HCT116 (cell line): ENCODE data around the gene WDR45. TPM values are rescaled to one million over a fixed set of nuclear protein-coding genes. Genes with fewer than 3 reads are reported as not detected.

Source experiments
- ATAC-seq: fragments of 200-7000 bp; cut with Tn5 transposase; 2 replicates; pipeline ENCODE4 v1.9.1; 2020; ENCODE audit warnings: mild to moderate bottlenecking, moderate library complexity
- BruUV-seq: library from RNA; stranded (reverse); fragments of 400-500 nt; replicated peaks from 2 replicates; lab custom pipeline; 2021; lab: Mats Ljungman, UMichigan
- CTCF ChIA-PET: fragments of 300-600 bp; sonication (Branson Sonifier 250); formaldehyde crosslinking; loops from one replicate; lab custom pipeline; 2021; ENCODE audit warnings: antibody characterized with exemption; lab: Charles Lee
- POLR2A ChIA-PET: fragments of 300-600, 350-600 bp; sonication (Branson Sonifier 250); formaldehyde crosslinking; loops from one replicate; lab custom pipeline; 2021; ENCODE audit warnings: antibody characterized with exemption; lab: Charles Lee
- RAD21 ChIA-PET, 2 experiments: fragments of 300-600 bp; sonication (Branson Sonifier 250); formaldehyde crosslinking; loops; one replicate each; lab custom pipeline; 2023; ENCODE audit warnings: low total read pairs in 2 of 2; ENCODE audit not compliant: uncharacterized antibody in 2 of 2, unreplicated experiment in 2 of 2, low non-redundant PET in 1 of 2; lab: Charles Lee
- DNase-seq: peaks from one replicate; pipeline ENCODE4 v3.0.0-alpha.2; 2010; ENCODE audit warnings: low read depth, low spot score
- H2AFZ ChIP-seq: fragments of 200-600 bp; shearing (Covaris generic), sonication (generic); 2 replicates; pipeline ENCODE4 v1.6.1; 2017; ENCODE audit warnings: low read depth, mixed run types, mixed read lengths, antibody characterized with exemption, low read length; ENCODE audit not compliant: poor library complexity, severe bottlenecking
- H3K27ac ChIP-seq: 2 replicates; pipeline ENCODE4 v1.5.1; 2012; ENCODE audit warnings: low read depth, low read length
- H3K27me3 ChIP-seq: fragments of 200-600 bp; sonication (generic); 2 replicates; pipeline ENCODE4 v1.6.1; 2016; ENCODE audit warnings: mixed run types, low read length, mixed read lengths; ENCODE audit not compliant: insufficient read depth
- H3K36me3 ChIP-seq, 2 experiments: fragments of 200-500 bp in 1 of 2; fragments of 200-600 bp in 1 of 2; sonication (Bioruptor generic) in 1 of 2; sonication (generic) in 1 of 2; 2 replicates each; pipeline versions ENCODE4 v1.5.1 to v1.6.1; 2014 to 2016; ENCODE audit warnings: low read length in 2 of 2, inconsistent platforms in 1 of 2, mixed read lengths in 1 of 2, mixed run types in 1 of 2; ENCODE audit not compliant: insufficient read depth in 2 of 2, control insufficient read depth in 1 of 2
- H3K4me1 ChIP-seq, 2 experiments: fragments of 200-600 bp in 1 of 2; sonication (generic) in 1 of 2; 2 replicates each; pipeline versions ENCODE4 v1.5.1 to v1.6.1; 2012 to 2017; ENCODE audit warnings: low read length in 2 of 2, inconsistent platforms in 1 of 2, mild to moderate bottlenecking in 1 of 2, mixed read lengths in 1 of 2, mixed run types in 1 of 2, moderate library complexity in 1 of 2; ENCODE audit not compliant: insufficient read depth in 2 of 2, control insufficient read depth in 1 of 2
- H3K4me2 ChIP-seq: fragments of 200-600 bp; sonication (generic); 2 replicates; pipeline ENCODE4 v1.6.1; 2017; ENCODE audit warnings: mixed run types, low read length, mixed read lengths
- H3K4me3 ChIP-seq, 2 experiments: fragments of 200-600 bp in 1 of 2; sonication (generic) in 1 of 2; replicated peaks in 1 of 2; 2 replicates each; pipeline ENCODE4 v1.5.1; 2011 to 2016; ENCODE audit warnings: low read length in 2 of 2, control low read depth in 1 of 2, low read depth in 1 of 2, mild to moderate bottlenecking in 1 of 2, mixed read lengths in 1 of 2, mixed run types in 1 of 2
- H3K79me2 ChIP-seq: fragments of 200-600 bp; sonication (generic); 2 replicates; pipeline ENCODE4 v1.6.1; 2017; ENCODE audit warnings: mild to moderate bottlenecking, mixed run types, low read length, moderate library complexity, mixed read lengths; ENCODE audit not compliant: insufficient read depth
- H3K9ac ChIP-seq: fragments of 200-600 bp; sonication (generic); 2 replicates; pipeline ENCODE4 v1.6.1; 2016; ENCODE audit warnings: low read length, mixed read lengths
- H3K9me2 ChIP-seq: fragments of 200-600 bp; sonication (generic), shearing (Covaris generic); 2 replicates; pipeline ENCODE4 v1.6.1; 2017; ENCODE audit warnings: mixed run types, mild to moderate bottlenecking, moderate library complexity; ENCODE audit not compliant: insufficient read depth
- H3K9me3 ChIP-seq, 2 experiments: fragments of 200-500 bp in 1 of 2; fragments of 200-600 bp in 1 of 2; sonication (Bioruptor generic) in 1 of 2; sonication (generic) in 1 of 2; 2 replicates each; pipeline ENCODE4 v1.6.1; 2014 to 2017; ENCODE audit warnings: low read length in 2 of 2, mixed read lengths in 2 of 2, inconsistent platforms in 1 of 2, low read depth in 1 of 2, mild to moderate bottlenecking in 1 of 2, mixed run types in 1 of 2, moderate library complexity in 1 of 2; ENCODE audit not compliant: control insufficient read depth in 1 of 2, insufficient read depth in 1 of 2
- H4K20me1 ChIP-seq: fragments of 200-600 bp; sonication (generic), shearing (Covaris generic); 2 replicates; pipeline ENCODE4 v1.6.1; 2017; ENCODE audit warnings: mixed run types, mild to moderate bottlenecking, moderate library complexity; ENCODE audit not compliant: insufficient read depth
- ATF3 ChIP-seq: IDR thresholded peaks from 2 replicates; pipeline ENCODE4 v1.6.1; 2012
- EGR1 ChIP-seq: IDR thresholded peaks from 2 replicates; pipeline ENCODE4 v1.6.1; 2012; ENCODE audit warnings: low read depth
- ELF1 ChIP-seq: IDR thresholded peaks from 2 replicates; pipeline ENCODE4 v1.6.1; 2012; ENCODE audit warnings: low read depth, borderline replicate concordance
- FOSL1 ChIP-seq: IDR thresholded peaks from 2 replicates; pipeline ENCODE4 v1.6.1; 2012; ENCODE audit warnings: low read depth
- MAX ChIP-seq: IDR thresholded peaks from 2 replicates; pipeline ENCODE4 v1.6.1; 2012
- POLR2A ChIP-seq: IDR thresholded peaks from 2 replicates; pipeline ENCODE4 v1.7.0; 2011; ENCODE audit warnings: borderline replicate concordance; ENCODE audit not compliant: insufficient read depth, insufficient read length; ENCODE audit errors: extremely low read depth
- POLR2AphosphoS5 ChIP-seq: IDR thresholded peaks from 2 replicates; pipeline ENCODE4 v1.6.1; 2011; ENCODE audit warnings: mild to moderate bottlenecking, low read depth, low read length, moderate library complexity
- YY1 ChIP-seq: IDR thresholded peaks from 2 replicates; pipeline ENCODE4 v1.6.1; 2011; ENCODE audit warnings: low read length, low read depth, moderate library complexity, mild to moderate bottlenecking; ENCODE audit not compliant: insufficient replicate concordance; ENCODE audit errors: extremely low read depth
- ZBTB33 ChIP-seq: IDR thresholded peaks from 2 replicates; pipeline ENCODE4 v1.6.1; 2011; ENCODE audit warnings: mild to moderate bottlenecking, low read length, moderate library complexity; ENCODE audit not compliant: insufficient replicate concordance; ENCODE audit errors: extremely low read depth
- ZFX ChIP-seq: fragments of 450-650 bp; IDR thresholded peaks from 2 replicates; pipeline ENCODE4 v1.6.1; 2017
- intact Hi-C: fragments of 100-400 bp; cut with micrococcal nuclease; formaldehyde crosslinking; loops from 2 replicates; pipeline ENCODE4 v1.10.0; 2022
- total RNA-seq: library from RNA; stranded (reverse); gene quantifications from one replicate; pipeline ENCODE4 v1.2.1, GENCODE V29; 2021; ENCODE audit not compliant: unreplicated experiment

Gene WDR45
- total RNA-seq, 1 experiment from 2014 or later = 41.7 TPM

- ATAC-seq = peak; percentile 91
- Histone ChIP-seq H3K27me3 (no peaks in the 10 kb centered on the region), H3K79me2 (no peaks in the 10 kb centered on the region), H3K4me2 (peak within 1 kb of the TSS; percentile 84), H3K4me3 (peak within 1 kb of the TSS; percentile 72 to 78), H3K9me3 (no peaks in the 10 kb centered on the region), H3K27ac (peak within 1 kb of the TSS; percentile 76), H3K4me1 (peaks cover 2 to 12% of the 10 kb centered on the region in 2 experiments; a peak in 3 of 4 replicates), H3K36me3 (no peaks in the 10 kb centered on the region), H2AFZ (no peak within 1 kb of the TSS), H3K9me2 (no peaks in the 10 kb centered on the region), H3K9ac (peak within 1 kb of the TSS; percentile 68), H4K20me1 (no peaks in the 10 kb centered on the region)
- DNase-seq = no peak
- ChIA-PET POLR2A (no interaction called here), CTCF (no interaction called here), RAD21 (no interaction called here)
- TF ChIP-seq MAX (no peak), ZFX (peak; percentile 31; the same call in 1 of the 2 replicates), POLR2AphosphoS5 (peak; percentile 81), ZBTB33 (no peak)
- intact Hi-C loops = no loop called here
- no TSS peak for BruUV-seq
Observed at GRCh38 chrX:49058794-49059193, 20.9 kb downstream of the WDR45 start, which contains the start of gene CCDC120. Gene CCDC120 (plus strand): TSS chrX:49058999. CDS start chrX:49062042, 3,043 bp downstream.

- Histone ChIP-seq H3K9ac (no peak overlapping the region), H3K4me1 (peaks cover 0 to 5% of the 10 kb centered on the region in 2 experiments; a peak in 2 of 4 replicates), H3K9me2 (no peaks in the 10 kb centered on the region), H3K4me2 (no peak overlapping the region), H3K36me3 (no peaks in the 10 kb centered on the region), H2AFZ (no peak overlapping the region), H3K27me3 (no peaks in the 10 kb centered on the region), H4K20me1 (no peaks in the 10 kb centered on the region), H3K4me3 (no peak overlapping the region), H3K9me3 (no peaks in the 10 kb centered on the region), H3K79me2 (no peaks in the 10 kb centered on the region), H3K27ac (no peak overlapping the region)
- no peak for TF ChIP-seq YY1
- no peak for TF ChIP-seq POLR2A
- TF ChIP-seq ZBTB33 = no peak
- no peak for TF ChIP-seq EGR1
- no peak for TF ChIP-seq POLR2AphosphoS5
- TF ChIP-seq MAX = no peak
- no peak for TF ChIP-seq FOSL1
- no peak for TF ChIP-seq ELF1
- TF ChIP-seq ATF3 = no peak
- DNase-seq (no peak), ATAC-seq (no peak)
- RAD21 ChIA-PET = no interaction called here
- POLR2A ChIA-PET = no interaction called here
- no TSS peak for BruUV-seq
- intact Hi-C loops = no loop called here
- CTCF ChIA-PET = no interaction called here
Observed at GRCh38 chrX:49054073-49054762, 25.5 kb downstream of the WDR45 start.
